Lung (tissue), 12 donors: ENCODE results near the gene KLHDC7B. TPM values are rescaled to one million over a fixed set of nuclear protein-coding genes. Genes with fewer than 3 reads are reported as not detected.

Source experiments
- ATAC-seq: fragments of 200-7000 bp; cut with Tn5 transposase; one replicate; pipeline ENCODE4 v1.9.1; 2020; ENCODE audit warnings: moderate number of reproducible peaks; ENCODE audit not compliant: insufficient read depth, low FRiP score
- DNase-seq, 3 donors: peaks; one replicate each; pipeline ENCODE4 v3.0.0-alpha.2; 2013 to 2017
- H3K27ac ChIP-seq, 2 donors: one replicate each; pipeline ENCODE4 v1.5.1; 2013; ENCODE audit warnings: mild to moderate bottlenecking in 2 of 2, moderate library complexity in 2 of 2, control low read depth in 1 of 2, inconsistent platforms in 1 of 2, low read depth in 1 of 2, low read length in 1 of 2
- H3K27me3 ChIP-seq, 3 donors: one replicate each; pipeline ENCODE4 v1.5.1; 2013; ENCODE audit warnings: low read length in 2 of 3; ENCODE audit not compliant: control insufficient read depth in 3 of 3, insufficient read depth in 3 of 3
- H3K36me3 ChIP-seq, 4 donors: one replicate each; pipeline ENCODE4 v1.5.1; 2013; ENCODE audit warnings: low read length in 4 of 4, mild to moderate bottlenecking in 1 of 4, moderate library complexity in 1 of 4; ENCODE audit not compliant: control insufficient read depth in 4 of 4, insufficient read depth in 4 of 4
- H3K4me1 ChIP-seq, 5 donors: one replicate each; pipeline ENCODE4 v1.5.1; 2013; ENCODE audit warnings: low read length in 5 of 5, mild to moderate bottlenecking in 2 of 5, moderate library complexity in 1 of 5; ENCODE audit not compliant: control insufficient read depth in 5 of 5, insufficient read depth in 5 of 5
- H3K4me3 ChIP-seq: one replicate; pipeline ENCODE4 v1.5.1; 2013; ENCODE audit warnings: mild to moderate bottlenecking, control low read depth, moderate library complexity
- H3K9ac ChIP-seq, 2 donors: one replicate each; pipeline ENCODE4 v1.5.1; 2013; ENCODE audit warnings: low read length in 2 of 2, control low read depth in 1 of 2; ENCODE audit not compliant: insufficient read depth in 1 of 2
- H3K9me3 ChIP-seq, 4 donors: one replicate each; pipeline ENCODE4 v1.5.1; 2013; ENCODE audit warnings: low read length in 3 of 4, mild to moderate bottlenecking in 1 of 4, moderate library complexity in 1 of 4; ENCODE audit not compliant: control insufficient read depth in 4 of 4, insufficient read depth in 3 of 4
- WGBS, 2 donors: extraction: QIAGEN DNeasy Blood & Tissue Kit; methylation state at CpG; one replicate each; pipeline ENCODE4 v1.1.7; 2013; 5-methylcytosine and 5-hydroxymethylcytosine counted together
- polyA plus RNA-seq, 2 donors: library from polyadenylated mRNA; stranded (reverse); fragments of 200-250 nt; gene quantifications; one replicate each; pipeline ENCODE4 v1.2.1, GENCODE V29; 2013
- total RNA-seq, 2 donors: library from RNA; depleted of rRNA in 1 of 2; stranded (reverse); fragments of >200 nt in 1 of 2; gene quantifications; one replicate each; pipeline ENCODE4 v1.2.1, GENCODE V29; 2014 to 2021
- TF ChIP-seq, protein P1 (sequence below): IDR thresholded peaks from 2 replicates; pipeline ENCODE4 v1.5.1; 2012; ENCODE audit warnings: mild to moderate bottlenecking; ENCODE audit errors: control extremely low read depth, extremely low read depth
- donor health status: control.
- donor health status: control.
- donor health status: Bipolar disorder and iron deficiency.
- donor health status: healthy.
- donor health status: DM: yes; HTN: yes; CAD: no.

Gene KLHDC7B
- total and polyA plus RNA-seq, 4 donors: 0.39 to 1.6 (median 0.95) TPM

GRCh38 chr22:50530877-50531545, 14.7 kb upstream of the KLHDC7B start:
- WGBS, 2 donors: 1 to 2% methylated on average over 49 to 53 of the region's 53 CpGs
- DNase-seq: peak; percentile 75 to 81 (median 76)
- H3K36me3 ChIP-seq: peaks cover 0 to 1% (median 0%) of the 10 kb centered on the region in 4 donors
- peak overlapping the region; percentile 95 to 99 for H3K27ac ChIP-seq
- H3K9ac ChIP-seq: no peak overlapping the region
- TF ChIP-seq, protein P1, sequence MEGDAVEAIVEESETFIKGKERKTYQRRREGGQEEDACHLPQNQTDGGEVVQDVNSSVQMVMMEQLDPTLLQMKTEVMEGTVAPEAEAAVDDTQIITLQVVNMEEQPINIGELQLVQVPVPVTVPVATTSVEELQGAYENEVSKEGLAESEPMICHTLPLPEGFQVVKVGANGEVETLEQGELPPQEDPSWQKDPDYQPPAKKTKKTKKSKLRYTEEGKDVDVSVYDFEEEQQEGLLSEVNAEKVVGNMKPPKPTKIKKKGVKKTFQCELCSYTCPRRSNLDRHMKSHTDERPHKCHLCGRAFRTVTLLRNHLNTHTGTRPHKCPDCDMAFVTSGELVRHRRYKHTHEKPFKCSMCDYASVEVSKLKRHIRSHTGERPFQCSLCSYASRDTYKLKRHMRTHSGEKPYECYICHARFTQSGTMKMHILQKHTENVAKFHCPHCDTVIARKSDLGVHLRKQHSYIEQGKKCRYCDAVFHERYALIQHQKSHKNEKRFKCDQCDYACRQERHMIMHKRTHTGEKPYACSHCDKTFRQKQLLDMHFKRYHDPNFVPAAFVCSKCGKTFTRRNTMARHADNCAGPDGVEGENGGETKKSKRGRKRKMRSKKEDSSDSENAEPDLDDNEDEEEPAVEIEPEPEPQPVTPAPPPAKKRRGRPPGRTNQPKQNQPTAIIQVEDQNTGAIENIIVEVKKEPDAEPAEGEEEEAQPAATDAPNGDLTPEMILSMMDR: no peak
- H3K4me3 ChIP-seq: peak overlapping the region; percentile 64
- no peaks in the 10 kb centered on the region for H3K9me3 ChIP-seq
- peak; percentile 48 for ATAC-seq
- peaks cover 0 to 32% (median 20%) of the 10 kb centered on the region in 5 donors for H3K4me1 ChIP-seq
- H3K27me3 ChIP-seq: peaks cover 0 to 38% (median 23%) of the 10 kb centered on the region in 3 donors

- TF ChIP-seq, protein P1: no peak
- H3K4me3 ChIP-seq: peak overlapping the region; percentile 64
- H3K4me1 ChIP-seq: peaks cover 0 to 30% (median 19%) of the 10 kb centered on the region in 5 donors
- ATAC-seq: peak; percentile 13
- no peak for DNase-seq
- H3K36me3 ChIP-seq: peaks cover 0 to 1% (median 0%) of the 10 kb centered on the region in 4 donors
- WGBS, 2 donors: 0% methylated on average over 33 to 44 of the region's 44 CpGs
- peaks cover 0 to 38% (median 25%) of the 10 kb centered on the region in 3 donors for H3K27me3 ChIP-seq
- peak overlapping the region; percentile 95 to 99 for H3K27ac ChIP-seq
- H3K9me3 ChIP-seq: no peaks in the 10 kb centered on the region
- H3K9ac ChIP-seq: no peak overlapping the region
Measured at GRCh38 chr22:50531546-50531961, 14.1 kb upstream of the KLHDC7B start.

DNA sequence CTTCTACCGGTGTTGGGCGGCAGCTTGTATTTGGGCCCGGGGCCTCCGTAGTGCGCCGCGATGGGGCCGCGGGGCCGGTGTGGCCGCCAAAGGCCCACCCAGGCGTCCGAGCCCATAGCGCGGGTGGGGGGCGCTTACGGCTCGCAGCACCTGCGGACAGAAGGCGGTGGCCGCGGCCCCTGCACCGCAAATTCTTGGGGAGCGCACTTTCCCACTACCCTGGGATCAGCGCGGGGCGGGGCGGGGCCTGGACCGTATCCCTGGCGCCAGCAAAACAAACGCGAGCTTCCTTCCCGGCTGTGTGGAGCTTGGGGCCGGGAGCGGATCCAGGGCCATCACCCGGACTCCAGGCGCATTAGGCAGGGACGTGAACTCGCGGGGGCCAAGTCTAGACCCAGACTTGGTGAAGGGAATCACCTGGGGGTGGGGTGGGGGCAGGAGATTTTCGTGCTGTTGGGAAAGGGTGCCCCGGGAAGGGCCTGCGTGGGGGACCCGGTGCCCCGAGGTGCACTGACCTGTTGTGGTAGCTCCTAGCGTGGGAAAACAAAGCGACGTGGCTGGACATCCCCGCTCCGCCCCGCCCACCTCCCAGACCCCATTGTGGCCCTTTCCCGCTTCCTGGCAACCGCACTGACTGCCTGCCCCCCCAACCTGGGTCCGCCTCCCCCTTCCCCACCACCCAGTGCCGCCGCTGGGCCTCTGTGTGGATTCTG, 13.6 kb upstream of the KLHDC7B start:
- ATAC-seq (peak; percentile 29), DNase-seq (peak; percentile 79 to 84 (median 81))
- Histone ChIP-seq H3K4me1 (peaks cover 0 to 26% (median 14%) of the 10 kb centered on the region in 5 donors), H3K36me3 (peaks cover 0 to 1% (median 0%) of the 10 kb centered on the region in 4 donors), H3K4me3 (peak overlapping the region; percentile 64), H3K27ac (peak overlapping the region; percentile 95 to 99), H3K9ac (no peak overlapping the region), H3K27me3 (peaks cover 0 to 38% (median 25%) of the 10 kb centered on the region in 3 donors), H3K9me3 (no peaks in the 10 kb centered on the region)
- 2 to 3% methylated on average over 52 to 56 of the region's 56 CpGs for WGBS, 2 donors
- TF ChIP-seq, protein P1: no peak
